ENCODE measurements around the gene SLC7A6. TPM values are rescaled to one million over a fixed set of nuclear protein-coding genes. Genes with fewer than 3 reads are reported as not detected.
A peak's percentile ranks its signal among the peaks of the same experiment; 100 is the strongest.

The SLC7A6 gene
- polyA plus RNA-seq, 2 of the 4 experiments (the other 2 are of a cell fraction) = 31.1 to 32.9 TPM

- peak overlapping the region; percentile 98; the same call in 1 of the 3 replicates for H3K4me2 ChIP-seq
- FAIRE-seq (no peak), DNase-seq (ENCODE audit: low read depth in 1 of 2, low spot score in 1 of 2) (no peak), ATAC-seq (no peak)
- no peak overlapping the region for H3K27ac ChIP-seq
- ChIA-PET POLR2A (interaction anchor here (1.5 kb wide), 1 partner anchor 10 kb away, joined by 5 read pairs; no protein-coding TSS in a partner anchor), CTCF (interaction anchor here (0.8 to 7.8 kb wide), 5 partner anchors 9 to 97 kb away, joined by 3 to 95 read pairs (median 5); partner anchors contain the start of gene SLC7A6)
- TF ChIP-seq ZC3H11A (IDR thresholded peaks at IDR 0.05) (no peak), HEYL (CRISPR knock-in tag; IDR thresholded peaks at IDR 0.05) (no peak), ESRRA (IDR thresholded peaks at IDR 0.05; ENCODE audit: borderline replicate concordance, low read length) (no peak), EHMT2 (IDR thresholded peaks at IDR 0.05; ENCODE audit: low read depth) (no peak), RARB (CRISPR knock-in tag; IDR thresholded peaks at IDR 0.05) (no peak), MAX (IDR thresholded peaks at IDR 0.05) (no peak), BCL3 (IDR thresholded peaks at IDR 0.05) (no peak), NFE2L2 (conservative IDR thresholded peaks at IDR 0.05; ENCODE audit: low read length) (no peak), HOXA7 (CRISPR knock-in tag; IDR thresholded peaks at IDR 0.05) (no peak), EP300 (IDR thresholded peaks at IDR 0.05) (no peak), CBX2 (IDR thresholded peaks at IDR 0.05; ENCODE audit: borderline replicate concordance, low read depth) (no peak), SMC3 (IDR thresholded peaks at IDR 0.05) (no peak), FOXS1 (CRISPR knock-in tag; IDR thresholded peaks at IDR 0.05) (no peak), ZSCAN20 (CRISPR knock-in tag; IDR thresholded peaks at IDR 0.05) (no peak), ELK1 (IDR thresholded peaks at IDR 0.05; ENCODE audit: low read depth, low read length) (no peak), TFCP2L1 (CRISPR knock-in tag; IDR thresholded peaks at IDR 0.05) (no peak), CTCF (IDR thresholded peaks at IDR 0.05) (no peak), NR3C1 (IDR thresholded peaks at IDR 0.05) (no peak)
- no peaks in the 10 kb centered on the region for H3K9me3 ChIP-seq
- WGBS (ENCODE audit: missing lambda C conversion rate) = 82% methylated on average over 5 of the region's 5 CpGs
- peaks cover 12% of the 10 kb centered on the region; the same call in 2 of the 3 replicates for H3K4me1 ChIP-seq
- no peak overlapping the region for H3K4me3 ChIP-seq
Measured at GRCh38 chr16:68246666-68247065, 17.7 kb upstream of the SLC7A6 start.

- TF ChIP-seq KDM1A (IDR thresholded peaks at IDR 0.05; ENCODE audit: low read depth) (no peak), E2F6 (IDR thresholded peaks at IDR 0.05; ENCODE audit: borderline replicate concordance, low read depth) (no peak), EHF (CRISPR knock-in tag; IDR thresholded peaks at IDR 0.05) (no peak), MAFK (IDR thresholded peaks at IDR 0.05; ENCODE audit: partially characterized antibody) (no peak), BHLHE40 (IDR thresholded peaks at IDR 0.05; ENCODE audit: low read depth, low read length) (no peak), HOXB5 (CRISPR knock-in tag; IDR thresholded peaks at IDR 0.05) (no peak)
- POLR2A ChIA-PET = no interaction called here
- FAIRE-seq (no peak), ATAC-seq (no peak), DNase-seq (ENCODE audit: low read depth in 1 of 2, low spot score in 1 of 2) (no peak)
- no peak overlapping the region for H3K27ac ChIP-seq
- no peak overlapping the region for H3K4me3 ChIP-seq
- no peaks in the 10 kb centered on the region for H3K9me3 ChIP-seq
- peaks cover 12% of the 10 kb centered on the region; the same call in 2 of the 3 replicates for H3K4me1 ChIP-seq
- CTCF ChIA-PET = interaction anchor here (5.4 to 9.0 kb wide), 4 partner anchors 13 to 81 kb away, joined by 24 to 124 read pairs (median 82); partner anchors contain the start of gene SLC7A6
- WGBS (ENCODE audit: missing lambda C conversion rate) = 97% methylated on average over 2 of the region's 4 CpGs
- H3K4me2 ChIP-seq = no peak overlapping the region
Measured at GRCh38 chr16:68247400-68247799, 16.9 kb upstream of the SLC7A6 start.
